NCI-H748 (cell line): ENCODE data around the gene ATP5F1A.
A peak's percentile ranks its signal among the peaks of the same experiment; 100 is the strongest.
"Not testable (repeated sequence)": the region's sequence is repeated elsewhere in the genome, so short reads cannot be mapped to it uniquely, and the experiment has no call there.

Experiments used
- DNase-seq: peaks from one replicate; lab custom pipeline; 2025; ENCODE audit not compliant: unreplicated experiment; lab: John Stamatoyannopoulos, UW

ATP5F1A gene

DNA sequence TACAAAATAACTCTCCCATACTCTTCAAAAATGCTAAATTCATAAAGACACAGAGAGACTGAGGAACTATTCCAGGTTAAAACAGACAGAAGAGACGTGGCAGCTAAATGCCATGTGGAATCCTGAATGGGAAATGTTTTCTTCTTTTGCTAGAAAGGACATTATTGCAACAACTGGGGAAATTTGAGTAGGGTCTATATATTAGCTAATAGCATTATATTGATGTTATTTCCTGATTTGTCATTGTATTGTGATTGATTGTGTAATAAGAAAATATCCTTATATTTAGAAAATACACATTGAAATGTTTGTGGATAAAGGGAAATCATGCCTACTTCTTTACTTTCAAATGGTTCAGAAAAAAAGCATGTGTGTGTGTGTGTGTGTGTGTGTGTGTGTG is 49.5 kb downstream of the ATP5F1A start:
- no peak for DNase-seq

DNA sequence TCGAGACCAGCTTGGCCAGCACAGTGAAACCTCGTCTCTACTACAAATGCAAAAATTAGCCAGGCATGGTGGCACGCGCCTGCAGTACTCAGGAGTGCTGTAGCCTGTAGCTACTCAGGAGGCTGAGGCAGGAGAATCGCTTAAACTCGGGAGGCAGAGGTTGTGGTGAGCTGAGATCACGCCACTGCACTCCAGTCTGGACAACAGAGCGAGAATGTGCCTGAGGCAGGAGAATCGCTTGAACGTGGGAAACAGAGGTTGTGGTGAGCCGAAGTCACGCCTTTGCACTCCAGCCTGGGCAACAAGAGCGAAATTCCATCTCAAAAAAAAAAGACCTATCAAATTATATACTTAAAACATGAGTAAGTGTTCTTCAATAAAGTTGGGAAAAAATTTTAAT is 50.7 kb downstream of the ATP5F1A start:
- DNase-seq: not testable (repeated sequence)

DNA sequence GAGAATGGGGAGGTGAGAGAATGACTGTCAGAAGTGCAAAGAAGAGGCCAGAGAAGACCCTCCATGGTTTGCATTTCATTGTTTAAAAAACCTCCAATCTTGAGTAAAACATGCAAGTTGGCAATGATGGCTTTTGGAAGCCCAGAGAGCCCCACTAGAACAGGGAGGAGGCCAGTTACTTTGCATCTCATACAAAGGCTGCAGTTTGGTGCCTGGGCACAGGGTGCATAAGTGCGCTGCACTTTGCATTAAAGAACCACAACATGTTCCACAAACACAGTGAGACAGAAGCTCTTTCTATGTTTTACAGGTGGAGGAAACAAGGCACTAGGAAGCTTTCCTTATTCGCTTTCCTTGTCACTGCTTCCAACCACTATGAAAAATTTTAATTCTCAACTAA is 51.4 kb downstream of the ATP5F1A start:
- DNase-seq: no peak

DNA sequence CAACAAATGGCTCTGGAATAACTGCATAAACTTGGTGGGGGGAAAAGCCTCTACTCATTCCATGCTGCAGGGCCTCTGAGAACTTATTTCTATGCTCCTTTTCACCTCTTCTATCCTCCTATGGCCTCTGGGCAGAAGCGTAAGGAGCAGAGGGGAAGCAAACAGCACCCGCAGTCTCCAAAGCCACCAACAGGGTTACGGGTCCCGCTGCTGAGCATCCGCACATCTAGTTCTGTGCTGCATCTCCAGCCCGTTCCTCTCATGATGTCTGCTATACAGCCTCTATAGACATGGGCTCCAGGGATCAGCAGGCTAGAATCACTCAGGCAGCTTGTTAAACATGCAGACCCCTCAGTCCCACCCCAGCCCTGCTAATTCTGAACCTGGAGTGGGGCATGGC is 52.0 kb downstream of the ATP5F1A start:
- no peak for DNase-seq

DNA sequence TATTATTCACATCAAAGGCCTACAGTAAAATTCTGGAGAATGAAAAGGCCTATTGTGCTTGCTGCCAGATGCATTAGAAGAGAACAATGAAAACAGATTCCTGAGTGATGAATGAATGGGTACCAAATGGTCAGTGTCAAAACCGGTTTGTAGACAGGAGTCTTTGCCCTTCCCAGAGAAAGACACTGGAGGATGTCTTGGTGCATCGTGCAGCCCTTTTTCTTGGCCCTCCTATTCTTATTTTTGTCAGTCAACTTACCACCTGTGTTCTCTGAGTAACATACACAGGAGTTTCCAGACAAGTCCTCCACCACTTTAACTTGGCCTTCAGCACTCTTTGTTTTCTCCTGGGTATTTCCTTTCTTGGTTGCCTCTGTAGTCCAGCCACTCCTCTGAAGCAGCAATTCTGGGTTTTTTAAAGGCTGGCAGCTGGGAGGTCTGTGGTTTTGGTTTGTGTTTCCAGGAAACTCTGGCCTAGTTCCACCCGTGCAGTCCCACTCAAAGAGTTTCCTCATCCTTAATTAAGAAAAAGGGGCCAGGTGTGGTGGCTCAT is 55.4 kb downstream of the ATP5F1A start:
- peak; percentile 15 for DNase-seq

DNA sequence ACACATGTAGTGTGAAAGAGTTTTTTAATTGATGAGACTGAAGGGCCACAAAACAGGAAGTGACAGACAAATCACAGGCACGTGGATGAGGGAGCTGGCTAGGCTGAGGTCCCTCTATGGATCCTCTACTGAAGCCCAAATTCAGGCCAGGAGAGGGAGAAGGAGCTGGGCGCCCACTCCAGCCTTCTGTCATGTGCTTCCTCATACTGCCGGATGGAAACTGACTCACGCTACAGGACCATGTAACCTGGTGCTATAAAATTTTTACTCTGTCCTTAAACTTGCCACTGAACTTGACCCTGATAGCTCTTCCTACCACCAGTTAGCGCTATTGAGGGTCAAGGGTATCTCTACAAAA is 57.4 kb downstream of the ATP5F1A start:
- DNase-seq: no peak

DNA sequence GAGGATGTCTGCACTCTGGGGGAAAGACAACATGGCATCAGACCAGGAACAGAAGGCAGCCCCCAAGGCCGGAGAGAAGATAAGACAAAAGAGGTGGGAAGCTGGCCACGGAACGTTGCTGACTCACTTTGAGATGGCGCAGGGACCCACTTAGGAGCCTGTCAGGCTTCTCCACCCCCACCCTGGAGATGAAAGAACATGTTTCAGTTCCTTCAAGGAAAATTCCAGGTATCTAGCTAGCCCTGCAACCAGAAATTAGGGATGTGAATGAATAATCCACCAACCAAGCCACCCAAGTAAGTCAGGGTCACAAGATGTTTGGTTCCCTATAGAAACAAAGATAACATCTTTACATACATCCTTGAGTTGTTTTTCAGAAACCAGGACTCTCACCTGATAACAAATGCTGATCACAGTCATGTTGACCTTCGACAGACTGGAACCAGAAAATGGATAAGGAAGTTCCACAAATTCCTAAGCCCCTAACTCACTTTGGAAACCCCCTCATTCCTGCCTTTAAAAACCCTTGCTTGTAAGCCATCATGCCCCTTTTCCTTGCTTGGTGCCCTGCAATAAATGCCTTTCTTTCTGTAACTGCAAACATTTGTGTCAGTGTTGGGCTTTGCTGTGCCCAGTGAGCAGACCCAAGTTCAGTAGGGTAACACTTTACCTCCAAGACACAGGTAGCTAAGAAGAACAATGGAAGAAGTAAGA is 57.9 kb downstream of the ATP5F1A start:
- DNase-seq: no peak

DNA sequence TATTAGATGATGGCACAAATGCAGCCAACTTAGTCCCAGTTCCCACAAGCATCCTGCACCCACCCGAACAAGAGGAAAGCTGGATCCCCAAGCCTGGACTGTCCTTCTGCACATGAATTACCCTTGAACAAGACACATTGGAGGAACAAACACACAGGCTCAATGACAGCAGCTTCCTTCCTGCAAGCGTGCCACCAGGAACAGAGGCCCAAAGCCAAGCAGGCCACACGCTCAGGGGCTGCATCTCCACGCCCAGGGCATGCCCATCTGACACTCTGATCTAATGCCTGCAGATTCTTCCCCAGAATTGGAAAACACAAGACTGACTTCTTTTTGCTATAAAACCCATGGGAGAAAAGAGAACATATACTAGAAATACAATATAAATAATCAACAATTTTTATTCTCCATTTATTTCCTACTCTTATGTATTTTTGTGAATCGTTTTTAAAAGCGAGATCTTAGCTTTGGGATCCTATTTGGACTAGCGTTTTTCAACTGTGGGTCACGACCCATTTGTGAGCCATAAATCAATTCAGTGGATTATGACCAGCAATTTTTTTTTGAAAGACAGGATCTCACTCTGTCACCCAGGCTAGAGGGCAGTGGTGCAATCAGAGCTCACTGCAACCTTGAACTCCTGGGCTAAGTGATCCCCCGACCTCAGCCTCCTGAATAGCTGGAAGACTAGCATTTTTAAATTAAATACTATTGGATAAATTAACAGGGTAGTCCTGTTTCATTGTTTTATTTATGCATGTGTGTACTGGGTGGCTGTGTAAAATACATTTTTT is 60.4 kb downstream of the ATP5F1A start:
- DNase-seq: no peak

DNA sequence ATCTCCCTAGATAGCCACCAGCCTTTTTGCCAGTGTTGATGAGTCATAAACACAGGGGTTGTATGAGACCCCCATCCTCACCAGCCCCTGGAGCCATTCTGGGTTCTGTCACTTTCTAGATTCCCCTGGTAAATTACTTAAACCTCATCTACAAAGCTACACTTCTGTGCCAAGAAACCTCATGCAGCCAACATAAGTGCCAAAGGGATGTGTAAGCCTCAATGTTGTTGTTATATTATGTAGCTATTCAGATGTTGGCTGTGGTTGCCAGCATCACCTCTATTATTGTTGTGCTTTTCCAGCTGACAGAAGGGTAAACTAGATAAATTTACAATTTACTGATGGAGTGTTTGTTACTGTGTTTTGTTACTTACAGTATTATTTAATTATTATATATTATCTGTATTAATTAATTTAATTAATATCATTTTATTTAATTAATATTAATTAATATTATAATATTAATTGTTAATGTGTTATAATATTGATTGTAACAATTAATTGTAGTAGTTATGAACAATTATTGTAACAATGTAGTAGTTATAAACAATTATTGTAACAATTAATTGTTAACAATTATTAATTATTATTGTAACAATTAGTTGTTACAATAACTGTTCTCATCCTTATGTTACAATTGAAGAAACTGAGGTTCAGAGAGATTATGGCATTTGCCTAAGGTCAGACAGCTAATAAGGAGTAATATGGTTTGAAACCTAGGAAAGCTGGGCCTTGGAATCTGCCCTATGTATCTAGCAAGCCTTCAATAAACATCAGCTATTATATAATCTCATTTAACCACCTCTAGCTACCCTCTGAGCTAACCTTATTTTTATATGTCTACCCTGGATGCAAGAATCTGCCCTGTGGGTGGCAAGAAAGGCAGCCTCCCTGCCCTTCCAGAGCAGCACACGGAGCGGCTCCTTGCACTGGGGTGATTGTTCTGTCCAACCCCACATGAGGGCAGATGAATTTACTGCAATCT is 62.1 kb downstream of the ATP5F1A start:
- no peak for DNase-seq

DNA sequence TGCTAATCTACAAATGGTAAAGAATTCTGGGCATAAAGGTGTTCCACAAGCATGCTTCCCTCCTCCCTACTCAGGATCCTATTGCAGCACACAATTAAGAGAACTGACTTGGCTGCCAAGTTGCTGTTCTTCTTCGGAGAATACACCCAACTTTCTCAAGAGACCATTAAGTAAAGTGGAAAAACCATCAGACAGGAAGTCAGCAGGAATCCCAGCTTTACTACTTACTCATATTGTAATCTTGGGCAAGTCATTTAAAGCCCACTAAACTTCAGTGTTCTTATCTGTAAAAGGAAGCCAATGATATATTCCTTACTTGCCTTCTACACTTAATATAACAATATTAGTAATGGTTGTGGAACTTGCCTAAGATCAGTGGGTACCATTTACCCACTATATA is 63.9 kb downstream of the ATP5F1A start:
- DNase-seq: no peak

DNA sequence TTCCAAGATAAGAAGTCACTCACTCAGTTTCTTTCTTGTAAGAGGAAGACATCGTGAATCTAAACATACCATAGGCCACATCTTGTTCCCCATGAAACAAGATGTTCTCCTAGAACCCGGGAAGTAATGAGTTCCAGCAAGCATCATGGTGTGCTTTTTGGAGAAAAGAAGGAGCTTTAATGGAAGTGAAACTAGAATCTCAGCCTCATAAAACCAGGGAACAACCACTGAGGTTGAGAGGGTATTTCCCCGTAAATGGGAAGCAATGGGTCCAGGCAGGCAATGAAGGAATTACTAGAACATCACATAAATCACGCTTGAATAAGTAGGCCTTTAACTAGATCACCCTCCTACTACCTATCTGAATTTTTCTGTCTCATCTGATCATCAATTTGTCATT is 66.4 kb downstream of the ATP5F1A start:
- DNase-seq: no peak
